ENCODE measurements around the gene QRICH2.
"Not testable (repeated sequence)": the region's sequence is repeated elsewhere in the genome, so short reads cannot be mapped to it uniquely, and the experiment has no call there.

DNA sequence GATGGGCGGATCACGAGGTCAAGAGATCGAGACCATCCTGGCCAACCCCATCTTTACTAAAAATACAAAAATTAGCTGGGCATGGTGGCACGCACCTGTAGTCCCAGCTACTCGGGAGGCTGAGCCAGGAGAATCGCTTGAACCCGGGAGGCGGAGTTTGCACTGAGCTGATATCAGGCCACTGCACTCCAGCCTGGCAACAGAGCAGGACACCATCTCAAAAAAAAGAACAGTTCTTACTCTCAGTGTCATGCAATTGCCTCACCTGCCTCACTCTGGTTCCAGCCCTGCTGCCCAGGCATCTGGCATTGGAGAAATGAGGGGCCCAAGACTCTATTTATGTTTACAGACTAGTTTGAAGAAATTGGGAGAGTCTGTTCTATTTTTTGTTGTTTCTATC is 63.4 kb downstream of the QRICH2 start:
- TF ChIP-seq, protein P1, sequence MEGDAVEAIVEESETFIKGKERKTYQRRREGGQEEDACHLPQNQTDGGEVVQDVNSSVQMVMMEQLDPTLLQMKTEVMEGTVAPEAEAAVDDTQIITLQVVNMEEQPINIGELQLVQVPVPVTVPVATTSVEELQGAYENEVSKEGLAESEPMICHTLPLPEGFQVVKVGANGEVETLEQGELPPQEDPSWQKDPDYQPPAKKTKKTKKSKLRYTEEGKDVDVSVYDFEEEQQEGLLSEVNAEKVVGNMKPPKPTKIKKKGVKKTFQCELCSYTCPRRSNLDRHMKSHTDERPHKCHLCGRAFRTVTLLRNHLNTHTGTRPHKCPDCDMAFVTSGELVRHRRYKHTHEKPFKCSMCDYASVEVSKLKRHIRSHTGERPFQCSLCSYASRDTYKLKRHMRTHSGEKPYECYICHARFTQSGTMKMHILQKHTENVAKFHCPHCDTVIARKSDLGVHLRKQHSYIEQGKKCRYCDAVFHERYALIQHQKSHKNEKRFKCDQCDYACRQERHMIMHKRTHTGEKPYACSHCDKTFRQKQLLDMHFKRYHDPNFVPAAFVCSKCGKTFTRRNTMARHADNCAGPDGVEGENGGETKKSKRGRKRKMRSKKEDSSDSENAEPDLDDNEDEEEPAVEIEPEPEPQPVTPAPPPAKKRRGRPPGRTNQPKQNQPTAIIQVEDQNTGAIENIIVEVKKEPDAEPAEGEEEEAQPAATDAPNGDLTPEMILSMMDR (IDR thresholded peaks at IDR 0.05), result not testable (repeated sequence)
- not testable (repeated sequence) for TF ChIP-seq POLR2A (IDR thresholded peaks at IDR 0.05)
